SK-N-SH (cell line): Measurements from ENCODE around the gene TOMM20. TPM values are rescaled to one million over a fixed set of nuclear protein-coding genes. Genes with fewer than 3 reads are reported as not detected.

Source experiments
- CTCF ChIA-PET: fragments of 300-600, 350-600 bp; formaldehyde crosslinking; extraction: SDS; loops from one replicate; lab custom pipeline; 2021; lab: Yijun Ruan, JAX
- POLR2A ChIA-PET: fragments of 350-600 bp; sonication (Branson Sonifier 250); formaldehyde crosslinking; extraction: SDS; loops from one replicate; lab custom pipeline; 2020; ENCODE audit warnings: antibody characterized with exemption, inconsistent platforms; lab: Yijun Ruan, JAX
- DNase-seq: peaks from one replicate; pipeline ENCODE4 v3.0.0; 2012
- H2AFZ ChIP-seq: fragments of 200-600 bp; sonication (generic); 2 replicates; pipeline ENCODE4 v1.8.1; 2016; ENCODE audit warnings: antibody characterized with exemption, mild to moderate bottlenecking, low read depth
- H3F3A ChIP-seq: fragments of 200-600 bp; sonication (generic); replicated peaks from 2 replicates; pipeline ENCODE3; 2016; ENCODE audit warnings: antibody characterized with exemption, mild to moderate bottlenecking; ENCODE audit not compliant: insufficient read depth
- H3K27ac ChIP-seq, 2 experiments: fragments of 200-500 bp in 1 of 2; fragments of 200-600 bp in 1 of 2; sonication (Bioruptor generic) in 1 of 2; sonication (generic), shearing (Covaris generic) in 1 of 2; 2 replicates each; pipeline versions ENCODE4 v1.5.1 to v1.6.1; 2014 to 2016; ENCODE audit warnings: low read depth in 2 of 2, inconsistent platforms in 1 of 2, low read length in 1 of 2, mild to moderate bottlenecking in 1 of 2, mixed read lengths in 1 of 2
- H3K27me3 ChIP-seq: fragments of 200-600 bp; sonication (generic), shearing (Covaris generic); 2 replicates; pipeline ENCODE4 v1.6.1; 2016; ENCODE audit warnings: mixed run types; ENCODE audit not compliant: insufficient read depth
- H3K36me3 ChIP-seq, 2 experiments: fragments of 200-500 bp in 1 of 2; fragments of 200-600 bp in 1 of 2; sonication (Bioruptor generic) in 1 of 2; sonication (generic) in 1 of 2; replicated peaks in 1 of 2; 2 replicates each; pipeline versions ENCODE3 to v1.5.1; 2014 to 2016; ENCODE audit warnings: low read length in 1 of 2, mild to moderate bottlenecking in 1 of 2; ENCODE audit not compliant: insufficient read depth in 2 of 2, control insufficient read depth in 1 of 2
- H3K4me1 ChIP-seq, 2 experiments: fragments of 200-500 bp in 1 of 2; fragments of 200-600 bp in 1 of 2; sonication (Bioruptor generic) in 1 of 2; sonication (generic), shearing (Covaris generic) in 1 of 2; 2 replicates each; pipeline versions ENCODE4 v1.5.1 to v1.6.1; 2014 to 2016; ENCODE audit warnings: low read depth in 1 of 2, low read length in 1 of 2, mixed run types in 1 of 2; ENCODE audit not compliant: insufficient read depth in 2 of 2, control insufficient read depth in 1 of 2
- H3K4me2 ChIP-seq: fragments of 200-600 bp; sonication (generic), shearing (Covaris generic); 2 replicates; pipeline ENCODE4 v1.6.1; 2017; ENCODE audit warnings: mixed run types
- H3K4me3 ChIP-seq, 2 experiments: fragments of 200-500 bp in 1 of 2; fragments of 200-600 bp in 1 of 2; sonication (Bioruptor generic) in 1 of 2; sonication (generic), shearing (Covaris generic) in 1 of 2; 2 replicates each; pipeline versions ENCODE4 v1.5.1 to v1.8.1; 2014 to 2016; ENCODE audit warnings: low read depth in 2 of 2, inconsistent platforms in 1 of 2, low read length in 1 of 2, mild to moderate bottlenecking in 1 of 2, mixed read lengths in 1 of 2, moderate library complexity in 1 of 2
- H3K79me2 ChIP-seq: fragments of 200-600 bp; sonication (generic); 2 replicates; pipeline ENCODE4 v1.8.1; 2017; ENCODE audit warnings: mild to moderate bottlenecking; ENCODE audit not compliant: insufficient read depth
- H3K9ac ChIP-seq: fragments of 200-600 bp; sonication (generic); 2 replicates; pipeline ENCODE4 v1.6.1; 2017; ENCODE audit warnings: mixed run types
- H3K9me2 ChIP-seq: fragments of 200-600 bp; sonication (generic); 2 replicates; pipeline ENCODE4 v1.6.1; 2017; ENCODE audit warnings: mixed run types
- H3K9me3 ChIP-seq: fragments of 200-600 bp; sonication (generic); 2 replicates; pipeline ENCODE4 v1.6.1; 2017; ENCODE audit warnings: mixed run types, mild to moderate bottlenecking, moderate library complexity
- H4K20me1 ChIP-seq: fragments of 200-600 bp; sonication (generic); 2 replicates; pipeline ENCODE4 v1.6.1; 2017; ENCODE audit warnings: mild to moderate bottlenecking, mixed run types; ENCODE audit not compliant: insufficient read depth
- ELF1 ChIP-seq: IDR thresholded peaks from 2 replicates; pipeline ENCODE4 v1.4.0; 2012
- EZH2phosphoT487 ChIP-seq: fragments of 200-600 bp; sonication (generic); IDR thresholded peaks from 2 replicates; pipeline ENCODE4 v1.6.1; 2017; ENCODE audit warnings: low read depth, mixed run types, mild to moderate bottlenecking, antibody characterized with exemption, moderate library complexity, borderline replicate concordance
- FOXJ3 ChIP-seq: sonication (generic); formaldehyde crosslinking; IDR thresholded peaks from 2 replicates; pipeline ENCODE4 v1.5.1; 2020; ENCODE audit warnings: mild to moderate bottlenecking, missing genetic modification reagents
- FOXM1 ChIP-seq: IDR thresholded peaks from 2 replicates; pipeline ENCODE4 v1.4.0; 2012; ENCODE audit warnings: low read depth, mild to moderate bottlenecking
- GATA2 ChIP-seq: sonication (generic); formaldehyde crosslinking; IDR thresholded peaks from 2 replicates; pipeline ENCODE4 v1.5.0; 2020; ENCODE audit warnings: mild to moderate bottlenecking, missing genetic modification reagents
- IRF3 ChIP-seq: fragments of 150-350 bp; IDR thresholded peaks from 2 replicates; pipeline ENCODE4 v1.6.1; 2016; ENCODE audit warnings: mild to moderate bottlenecking, low read depth, low read length
- MEF2A ChIP-seq: IDR thresholded peaks from 2 replicates; pipeline ENCODE4 v1.4.0; 2012; ENCODE audit warnings: low read depth, borderline replicate concordance
- MXI1 ChIP-seq: IDR thresholded peaks from 2 replicates; pipeline ENCODE4 v1.6.1; 2012; ENCODE audit warnings: mild to moderate bottlenecking, low read depth, low read length, improper control_type of control experiment
- NFIC ChIP-seq: IDR thresholded peaks from 2 replicates; pipeline ENCODE4 v1.4.0; 2012; ENCODE audit warnings: borderline replicate concordance
- POLR2AphosphoS5 ChIP-seq: IDR thresholded peaks from 2 replicates; pipeline ENCODE4 v1.6.1; 2012; ENCODE audit warnings: low read depth, low read length
- RAD21 ChIP-seq: IDR thresholded peaks from 2 replicates; pipeline ENCODE4 v1.6.1; 2012; ENCODE audit warnings: mild to moderate bottlenecking, low read length
- RCOR1 ChIP-seq: fragments of 150-350 bp; IDR thresholded peaks from 2 replicates; pipeline ENCODE4 v1.6.1; 2017; ENCODE audit warnings: antibody characterized with exemption, low read length
- REST ChIP-seq: IDR thresholded peaks from 2 replicates; pipeline ENCODE4 v1.6.1; 2012; ENCODE audit warnings: mild to moderate bottlenecking, low read depth, low read length, moderate library complexity
- RFX5 ChIP-seq: IDR thresholded peaks from 2 replicates; pipeline ENCODE4 v1.6.1; 2012; ENCODE audit warnings: mild to moderate bottlenecking, improper control_type of control experiment, low read length
- SIN3A ChIP-seq: IDR thresholded peaks from 2 replicates; pipeline ENCODE4 v1.6.1; 2012; ENCODE audit warnings: low read depth, mild to moderate bottlenecking, low read length, moderate library complexity, borderline replicate concordance
- SMC3 ChIP-seq: IDR thresholded peaks from 2 replicates; pipeline ENCODE4 v1.6.1; 2012; ENCODE audit warnings: low read depth, low read length, improper control_type of control experiment
- TEAD4 ChIP-seq: IDR thresholded peaks from 2 replicates; pipeline ENCODE4 v1.4.0; 2012; ENCODE audit warnings: mild to moderate bottlenecking, borderline replicate concordance; ENCODE audit not compliant: insufficient read depth
- USF1 ChIP-seq: IDR thresholded peaks from 2 replicates; pipeline ENCODE4 v1.4.0; 2012; ENCODE audit warnings: low read depth, borderline replicate concordance
- YY1 ChIP-seq: IDR thresholded peaks from 2 replicates; pipeline ENCODE4 v1.4.0; 2012; ENCODE audit warnings: low read depth, mild to moderate bottlenecking
- WGBS: methylation state at CpG from one replicate; pipeline ENCODE4 v1.1.6; 2017; ENCODE audit warnings: low lambda C conversion rate; 5-methylcytosine and 5-hydroxymethylcytosine counted together
- polyA plus RNA-seq, 3 experiments: library from polyadenylated mRNA; depleted of rRNA; stranded (reverse); fragments of >200 nt; gene quantifications; 2 replicates each; pipeline ENCODE4 v1.2.3, GENCODE V29; 2012
- TF ChIP-seq, protein P1 (sequence below): fragments of 150-350 bp; IDR thresholded peaks from 2 replicates; pipeline ENCODE4 v1.6.1; 2017; ENCODE audit warnings: antibody characterized with exemption, low read length, low read depth, borderline replicate concordance

Gene TOMM20
- polyA plus RNA-seq, 1 of the 3 experiments (the other 2 are of a cell fraction): 86.2 TPM

GRCh38 chr1:235133086-235133485 is 4.4 kb upstream of the TOMM20 start:
- H3K9me2 ChIP-seq: no peaks in the 10 kb centered on the region
- peaks cover 0 to 2% of the 10 kb centered on the region in 2 experiments; a peak in 1 of 4 replicates for H3K4me1 ChIP-seq
- H3K79me2 ChIP-seq: peaks cover 5% of the 10 kb centered on the region
- no peaks in the 10 kb centered on the region for H3K9me3 ChIP-seq
- no peak overlapping the region for H3K4me3 ChIP-seq
- peaks cover 34% of the 10 kb centered on the region for H3F3A ChIP-seq
- TF ChIP-seq RCOR1 (no peak), POLR2AphosphoS5 (no peak), NFIC (no peak), IRF3 (no peak), GATA2 (CRISPR knock-in tag) (no peak), TEAD4 (no peak), MXI1 (no peak), RFX5 (no peak), ELF1 (no peak), SMC3 (no peak), EZH2phosphoT487 (no peak), REST (no peak), MEF2A (no peak), USF1 (no peak), FOXJ3 (no peak), SIN3A (no peak), FOXM1 (no peak), RAD21 (no peak), YY1 (no peak)
- TF ChIP-seq, protein P1, sequence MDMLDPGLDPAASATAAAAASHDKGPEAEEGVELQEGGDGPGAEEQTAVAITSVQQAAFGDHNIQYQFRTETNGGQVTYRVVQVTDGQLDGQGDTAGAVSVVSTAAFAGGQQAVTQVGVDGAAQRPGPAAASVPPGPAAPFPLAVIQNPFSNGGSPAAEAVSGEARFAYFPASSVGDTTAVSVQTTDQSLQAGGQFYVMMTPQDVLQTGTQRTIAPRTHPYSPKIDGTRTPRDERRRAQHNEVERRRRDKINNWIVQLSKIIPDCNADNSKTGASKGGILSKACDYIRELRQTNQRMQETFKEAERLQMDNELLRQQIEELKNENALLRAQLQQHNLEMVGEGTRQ: no peak
- TF ChIP-seq, all 33 proteins: peak for 0
- ChIA-PET CTCF (interaction anchor here (1.2 to 1.5 kb wide), 2 partner anchors 28 kb away, joined by 3 to 4 read pairs; partner anchors contain the start of gene RBM34), POLR2A (no interaction called here)
- Histone ChIP-seq H3K4me2 (no peak overlapping the region), H3K27ac (no peak overlapping the region), H3K36me3 (peaks cover 44 to 46% of the 10 kb centered on the region in 2 experiments), H3K27me3 (no peaks in the 10 kb centered on the region), H3K9ac (no peak overlapping the region), H2AFZ (no peak overlapping the region), H4K20me1 (no peaks in the 10 kb centered on the region)
- no peak for DNase-seq
- 98% methylated on average over 3 of the region's 3 CpGs for WGBS
